ENCODE data around the gene MKI67. TPM values are rescaled to one million over a fixed set of nuclear protein-coding genes. Genes with fewer than 3 reads are reported as not detected.
A peak's percentile ranks its signal among the peaks of the same experiment; 100 is the strongest.

Gene MKI67
- total RNA-seq, 1 donor from 2014 or later = 140 TPM

DNA sequence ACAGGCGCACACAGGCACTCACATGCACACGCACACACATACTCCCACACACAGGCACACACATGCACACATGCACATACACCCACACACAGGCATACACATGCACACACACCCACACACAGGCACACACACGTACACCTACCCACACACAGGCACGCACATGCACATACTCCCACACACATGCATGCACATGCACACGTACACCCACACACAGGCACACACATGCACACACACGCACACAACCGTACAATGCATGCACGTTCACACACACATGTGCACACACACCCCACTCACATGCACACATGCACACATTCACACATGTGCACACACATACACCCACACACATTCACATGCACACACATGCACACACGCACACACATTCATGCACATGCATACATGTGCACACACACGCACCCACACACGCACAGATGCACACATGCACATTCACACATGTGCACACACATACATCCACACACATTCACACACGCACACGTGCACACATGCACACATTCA, 59.3 kb downstream of the MKI67 start:
- Mint-ChIP-seq H3K4me3 (no peak overlapping the region), H3K9me3 (peaks cover 3% of the 10 kb centered on the region), H3K36me3 (ENCODE audit: low read depth) (no peaks in the 10 kb centered on the region), H3K4me1 (peaks cover 24% of the 10 kb centered on the region), H3K27me3 (ENCODE audit: low read depth) (no peaks in the 10 kb centered on the region), H3K27ac (ENCODE audit: unreplicated experiment) (peak overlapping the region; percentile 60)
- no peak for TF ChIP-seq CTCF (conservative IDR thresholded peaks at IDR 0.05)
- DNase-seq (ENCODE audit: low read depth, low spot score) = no peak

DNA sequence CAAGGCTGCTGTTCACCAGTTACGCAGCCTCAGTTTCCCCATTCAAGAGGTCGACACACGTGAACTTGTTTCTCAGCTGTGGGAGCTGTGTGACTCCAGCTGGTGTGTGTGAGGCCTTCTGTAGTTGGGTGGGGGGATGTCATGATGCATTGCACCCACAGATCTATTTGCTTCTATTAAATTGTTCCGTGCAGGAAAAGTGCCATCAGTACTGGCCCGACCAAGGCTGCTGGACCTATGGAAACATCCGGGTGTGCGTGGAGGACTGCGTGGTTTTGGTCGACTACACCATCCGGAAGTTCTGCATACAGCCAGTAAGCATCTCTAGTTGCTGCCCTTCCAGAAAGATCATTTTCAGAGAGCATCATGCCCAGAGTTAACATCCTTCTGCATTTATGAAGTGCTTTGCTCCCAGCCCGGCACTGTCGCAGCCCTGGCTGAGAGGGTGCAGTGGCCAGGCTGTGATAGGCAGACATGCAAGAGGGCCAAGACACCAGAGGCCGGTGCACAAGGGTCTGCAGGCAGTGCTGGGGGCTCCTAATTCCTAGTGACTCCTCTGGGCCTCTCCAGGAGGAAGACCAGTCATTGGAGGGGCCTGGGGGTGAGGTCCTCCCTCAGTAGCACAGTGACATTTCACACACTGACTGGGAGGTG, 60.2 kb downstream of the MKI67 start:
- H3K27ac Mint-ChIP-seq (ENCODE audit: unreplicated experiment) = no peak overlapping the region
- DNase-seq (ENCODE audit: low read depth, low spot score) = no peak
- peaks cover 3% of the 10 kb centered on the region for H3K9me3 Mint-ChIP-seq
- no peak for TF ChIP-seq CTCF (conservative IDR thresholded peaks at IDR 0.05)
- H3K36me3 Mint-ChIP-seq (ENCODE audit: low read depth) = no peaks in the 10 kb centered on the region
- no peak overlapping the region for H3K4me3 Mint-ChIP-seq
- peaks cover 26% of the 10 kb centered on the region for H3K4me1 Mint-ChIP-seq
- H3K27me3 Mint-ChIP-seq (ENCODE audit: low read depth) = no peaks in the 10 kb centered on the region

- Mint-ChIP-seq H3K4me3 (no peak overlapping the region), H3K36me3 (ENCODE audit: low read depth) (no peaks in the 10 kb centered on the region), H3K4me1 (peaks cover 26% of the 10 kb centered on the region), H3K27me3 (ENCODE audit: low read depth) (no peaks in the 10 kb centered on the region), H3K27ac (ENCODE audit: unreplicated experiment) (no peak overlapping the region), H3K9me3 (peaks cover 3% of the 10 kb centered on the region)
- DNase-seq (ENCODE audit: low read depth, low spot score) = no peak
- no peak for TF ChIP-seq CTCF (conservative IDR thresholded peaks at IDR 0.05)
Measured at GRCh38 chr10:128064970-128065580, 61.1 kb downstream of the MKI67 start.

- H3K36me3 Mint-ChIP-seq (ENCODE audit: low read depth) = no peaks in the 10 kb centered on the region
- DNase-seq (ENCODE audit: low read depth, low spot score) = no peak
- no peak overlapping the region for H3K27ac Mint-ChIP-seq (ENCODE audit: unreplicated experiment)
- peaks cover 3% of the 10 kb centered on the region for H3K9me3 Mint-ChIP-seq
- no peak for TF ChIP-seq CTCF (conservative IDR thresholded peaks at IDR 0.05)
- H3K27me3 Mint-ChIP-seq (ENCODE audit: low read depth) = no peaks in the 10 kb centered on the region
- no peak overlapping the region for H3K4me3 Mint-ChIP-seq
- peaks cover 26% of the 10 kb centered on the region for H3K4me1 Mint-ChIP-seq
Measured at GRCh38 chr10:128064108-128064969, 61.9 kb downstream of the MKI67 start.

DNA sequence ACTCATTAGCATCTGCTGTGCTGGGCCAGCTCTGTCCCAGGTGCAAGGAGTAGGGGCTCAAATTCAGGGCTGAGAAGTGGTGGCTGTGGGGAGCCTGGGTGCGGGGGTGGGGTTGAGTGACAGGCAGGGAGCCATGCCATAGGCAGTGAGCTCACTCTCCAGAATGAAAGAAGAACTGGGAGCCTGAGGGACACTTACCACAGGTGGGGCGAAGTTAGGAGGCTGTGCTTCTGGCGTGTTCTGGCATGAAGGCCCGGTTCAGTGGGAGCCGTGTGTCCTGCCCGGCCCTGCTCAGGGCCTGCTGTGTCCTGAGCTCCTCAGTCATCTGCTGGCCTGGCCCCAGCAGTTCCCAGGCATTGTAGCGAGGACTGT, 62.5 kb downstream of the MKI67 start:
- no peak for TF ChIP-seq CTCF (conservative IDR thresholded peaks at IDR 0.05)
- DNase-seq (ENCODE audit: low read depth, low spot score) = no peak

More for the DNA sequence above, 62.5 kb downstream of the MKI67 start:
- Mint-ChIP-seq H3K4me3 (no peak overlapping the region), H3K4me1 (peaks cover 26% of the 10 kb centered on the region), H3K27me3 (ENCODE audit: low read depth) (no peaks in the 10 kb centered on the region), H3K36me3 (ENCODE audit: low read depth) (no peaks in the 10 kb centered on the region), H3K27ac (ENCODE audit: unreplicated experiment) (no peak overlapping the region), H3K9me3 (peaks cover 3% of the 10 kb centered on the region)
